HEK293T (cell line): ENCODE results near the gene ACAN.
A peak's percentile ranks its signal among the peaks of the same experiment; 100 is the strongest.

Experiments used
- CTCF ChIA-PET: fragments of 350-600 bp; formaldehyde crosslinking; extraction: SDS; loops from one replicate; lab custom pipeline; 2021; ENCODE audit warnings: antibody characterized with exemption, inconsistent platforms; lab: Yijun Ruan, JAX
- POLR2A ChIA-PET: fragments of 350-600 bp; formaldehyde crosslinking; extraction: SDS; loops from one replicate; lab custom pipeline; 2020; ENCODE audit warnings: antibody characterized with exemption, inconsistent platforms; lab: Yijun Ruan, JAX
- DNase-seq: peaks from one replicate; pipeline ENCODE4 v3.0.0; 2012; ENCODE audit warnings: mixed read lengths; ENCODE audit errors: extremely low spot score
- ARNT ChIP-seq: fragments of 450-650 bp; IDR thresholded peaks from 2 replicates; pipeline ENCODE4 v1.6.1; 2017; ENCODE audit warnings: mild to moderate bottlenecking
- BHLHE40 ChIP-seq: fragments of 450-650 bp; IDR thresholded peaks from 2 replicates; pipeline ENCODE4 v1.6.1; 2016; ENCODE audit warnings: mild to moderate bottlenecking, moderate library complexity, borderline replicate concordance
- CTBP1 ChIP-seq: fragments of 450-650 bp; IDR thresholded peaks from 2 replicates; pipeline ENCODE4 v1.6.1; 2016; ENCODE audit warnings: borderline replicate concordance
- ELF4 ChIP-seq: fragments of 450-650 bp; IDR thresholded peaks from 2 replicates; pipeline ENCODE4 v1.6.1; 2017; ENCODE audit warnings: antibody characterized with exemption
- FOXA1 ChIP-seq: fragments of 450-650 bp; IDR thresholded peaks from 2 replicates; pipeline ENCODE4 v1.6.1; 2016; ENCODE audit warnings: mild to moderate bottlenecking
- FOXK2 ChIP-seq: fragments of 450-650 bp; IDR thresholded peaks from 2 replicates; pipeline ENCODE4 v1.6.1; 2016; ENCODE audit warnings: mild to moderate bottlenecking
- FOXM1 ChIP-seq: fragments of 450-650 bp; IDR thresholded peaks from 2 replicates; pipeline ENCODE4 v1.6.1; 2017; ENCODE audit warnings: mild to moderate bottlenecking, borderline replicate concordance
- HDGF ChIP-seq: fragments of 450-650 bp; IDR thresholded peaks from 2 replicates; pipeline ENCODE4 v1.6.1; 2017; ENCODE audit warnings: antibody characterized with exemption, borderline replicate concordance
- L3MBTL2 ChIP-seq: fragments of 450-650 bp; conservative IDR thresholded peaks from 2 replicates; pipeline ENCODE4 v1.6.1; 2016; ENCODE audit warnings: mild to moderate bottlenecking
- LEF1 ChIP-seq: fragments of 450-650 bp; IDR thresholded peaks from 2 replicates; pipeline ENCODE4 v1.6.1; 2017; ENCODE audit warnings: mild to moderate bottlenecking, borderline replicate concordance
- NFRKB ChIP-seq: fragments of 450-650 bp; IDR thresholded peaks from 2 replicates; pipeline ENCODE4 v1.6.1; 2016; ENCODE audit warnings: mild to moderate bottlenecking, moderate library complexity
- SP1 ChIP-seq: fragments of 450-650 bp; IDR thresholded peaks from 2 replicates; pipeline ENCODE4 v1.6.1; 2017
- SUZ12 ChIP-seq: fragments of 450-650 bp; IDR thresholded peaks from 2 replicates; pipeline ENCODE4 v1.6.1; 2016; ENCODE audit warnings: mild to moderate bottlenecking
- TARDBP ChIP-seq: fragments of 450-650 bp; IDR thresholded peaks from 2 replicates; pipeline ENCODE4 v1.6.1; 2016
- ZNF384 ChIP-seq: fragments of 450-650 bp; IDR thresholded peaks from 2 replicates; pipeline ENCODE4 v1.6.1; 2016
- TF ChIP-seq, protein P1 (sequence below): fragments of 450-650 bp; IDR thresholded peaks from 2 replicates; pipeline ENCODE4 v1.6.1; 2016

ACAN gene

DNA sequence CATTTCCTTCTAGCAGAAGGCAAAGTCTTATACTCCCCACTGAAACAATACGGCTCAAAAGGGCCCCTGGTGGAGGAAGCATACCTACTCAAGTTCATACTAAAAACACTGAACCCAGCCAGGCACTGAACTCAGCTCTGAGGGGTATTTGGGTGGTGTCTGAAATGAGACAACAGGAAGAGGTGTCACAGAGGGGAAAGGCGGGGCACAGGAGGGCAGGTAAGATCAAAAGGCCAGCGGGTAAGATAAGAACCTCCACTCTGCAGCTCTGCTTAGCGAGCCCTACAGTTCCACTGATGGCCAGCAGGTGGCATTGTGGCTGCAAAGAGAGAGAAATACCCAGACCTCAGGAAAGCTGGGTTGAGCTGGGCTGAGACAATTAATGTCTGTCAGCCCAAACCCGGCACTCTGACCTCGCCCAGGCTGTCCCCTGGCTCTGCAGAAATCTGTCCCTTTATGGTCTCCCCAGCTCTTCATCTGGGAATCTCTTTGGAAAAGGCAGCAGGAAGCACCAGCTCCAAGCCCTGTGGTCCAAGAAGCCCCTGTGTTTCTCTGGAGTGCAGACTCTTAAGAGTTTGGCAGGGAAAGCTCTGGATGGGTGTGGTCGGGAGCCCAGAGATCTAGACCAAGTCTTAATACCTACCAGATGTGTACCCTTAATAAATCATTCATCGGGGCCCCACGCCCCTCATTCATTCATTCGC is 101.5 kb downstream of the ACAN start:
- peak; percentile 86 for DNase-seq
- CTCF ChIA-PET, result interaction anchor here (0.5 to 1.9 kb wide), 29 partner anchors 9 to 430 kb away, joined by 3 to 20 read pairs (median 4); partner anchors contain the start of genes HAPLN3 and MFGE8
- POLR2A ChIA-PET, result interaction anchor here (1.1 kb wide), 1 partner anchor 9 kb away, joined by 4 read pairs; the partner anchor contains the start of gene MFGE8
- no peak for TF ChIP-seq BHLHE40
- TF ChIP-seq, protein P1, sequence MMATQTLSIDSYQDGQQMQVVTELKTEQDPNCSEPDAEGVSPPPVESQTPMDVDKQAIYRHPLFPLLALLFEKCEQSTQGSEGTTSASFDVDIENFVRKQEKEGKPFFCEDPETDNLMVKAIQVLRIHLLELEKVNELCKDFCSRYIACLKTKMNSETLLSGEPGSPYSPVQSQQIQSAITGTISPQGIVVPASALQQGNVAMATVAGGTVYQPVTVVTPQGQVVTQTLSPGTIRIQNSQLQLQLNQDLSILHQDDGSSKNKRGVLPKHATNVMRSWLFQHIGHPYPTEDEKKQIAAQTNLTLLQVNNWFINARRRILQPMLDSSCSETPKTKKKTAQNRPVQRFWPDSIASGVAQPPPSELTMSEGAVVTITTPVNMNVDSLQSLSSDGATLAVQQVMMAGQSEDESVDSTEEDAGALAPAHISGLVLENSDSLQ, result peak; percentile 58
- no peak for TF ChIP-seq FOXK2
- TF ChIP-seq LEF1, result no peak
- TF ChIP-seq ARNT, result no peak
- no peak for TF ChIP-seq ZNF384
- TF ChIP-seq HDGF, result 0 out of 2 replicates have a peak, but pooled peaks have one; percentile 55

DNA sequence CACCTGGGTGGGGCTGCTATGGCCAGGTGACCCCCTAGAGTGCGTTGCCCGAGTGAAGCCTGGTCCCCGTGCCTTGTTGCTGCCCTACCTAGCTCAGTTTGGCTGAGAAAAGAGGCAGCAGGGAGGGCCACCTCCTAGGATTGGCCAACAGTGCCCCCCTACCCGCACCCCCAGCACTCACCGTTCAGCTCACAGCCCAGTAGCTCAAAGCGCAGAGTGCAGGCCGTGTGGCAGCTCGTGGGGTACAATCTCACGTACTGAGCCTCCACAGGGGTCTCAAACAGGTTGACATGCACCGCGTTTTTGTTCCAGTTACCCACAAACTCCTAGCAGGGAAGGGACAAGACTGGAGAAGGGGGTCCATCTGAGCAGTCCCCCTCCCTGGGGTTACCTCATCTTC is 102.3 kb downstream of the ACAN start:
- POLR2A ChIA-PET, result no interaction called here
- TF ChIP-seq, protein P1, result no peak
- TF ChIP-seq SUZ12 (no peak), TARDBP (no peak), ZNF384 (no peak), FOXK2 (no peak), LEF1 (no peak), SP1 (no peak), FOXA1 (no peak), ARNT (no peak), ELF4 (no peak), L3MBTL2 (no peak), BHLHE40 (no peak), HDGF (no peak), NFRKB (no peak), CTBP1 (no peak), FOXM1 (no peak)
- DNase-seq, result no peak
- CTCF ChIA-PET, result interaction anchor here (0.7 to 1.9 kb wide), 19 partner anchors 9 to 272 kb away, joined by 3 to 20 read pairs (median 5); partner anchors contain the start of genes HAPLN3 and MFGE8

DNA sequence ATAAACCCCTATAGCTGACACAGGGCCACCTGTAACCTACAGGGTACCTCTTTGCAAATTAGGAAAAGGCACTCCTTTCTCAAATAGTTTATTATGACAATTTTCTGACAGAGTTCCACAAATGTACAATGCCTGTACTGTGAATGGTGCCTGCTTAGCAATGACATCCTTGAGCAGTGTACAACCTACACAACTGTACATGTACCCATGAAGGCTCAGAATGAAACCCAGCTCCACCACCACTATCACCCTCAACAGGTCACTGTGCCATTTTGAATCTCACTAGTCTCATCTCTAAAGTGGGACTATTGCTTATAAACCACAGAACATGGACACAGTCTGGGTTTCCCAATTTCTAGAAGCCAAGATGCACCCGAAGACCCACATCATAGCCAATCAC is 102.9 kb downstream of the ACAN start:
- CTCF ChIA-PET, result interaction anchor here (1.6 to 1.9 kb wide), 4 partner anchors 8 to 112 kb away, joined by 10 to 20 read pairs (median 11); partner anchors contain the start of genes HAPLN3 and MFGE8
- TF ChIP-seq FOXM1 (no peak), ELF4 (no peak), TARDBP (no peak), BHLHE40 (no peak), ZNF384 (no peak), CTBP1 (no peak)
- POLR2A ChIA-PET, result no interaction called here
- DNase-seq, result no peak

DNA sequence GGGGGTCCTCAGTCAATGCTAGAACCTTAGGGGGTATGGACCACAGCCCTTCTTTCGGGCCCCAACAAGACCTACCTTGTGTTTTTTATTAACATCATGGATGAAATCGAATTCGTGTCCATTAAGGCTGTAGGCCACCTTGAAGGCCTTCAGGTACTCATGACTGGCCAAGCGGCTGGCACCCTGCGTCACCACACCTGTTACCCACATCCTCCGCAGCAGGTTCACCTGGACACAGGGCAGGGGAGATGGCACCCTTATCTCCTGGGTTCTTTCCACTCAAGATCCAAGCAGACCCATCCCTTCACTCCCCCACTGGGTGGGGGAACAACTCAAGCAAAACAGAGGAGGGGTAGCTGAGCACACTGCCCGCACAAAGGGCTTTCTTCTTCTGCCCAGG is 103.3 kb downstream of the ACAN start:
- POLR2A ChIA-PET, result no interaction called here

DNA sequence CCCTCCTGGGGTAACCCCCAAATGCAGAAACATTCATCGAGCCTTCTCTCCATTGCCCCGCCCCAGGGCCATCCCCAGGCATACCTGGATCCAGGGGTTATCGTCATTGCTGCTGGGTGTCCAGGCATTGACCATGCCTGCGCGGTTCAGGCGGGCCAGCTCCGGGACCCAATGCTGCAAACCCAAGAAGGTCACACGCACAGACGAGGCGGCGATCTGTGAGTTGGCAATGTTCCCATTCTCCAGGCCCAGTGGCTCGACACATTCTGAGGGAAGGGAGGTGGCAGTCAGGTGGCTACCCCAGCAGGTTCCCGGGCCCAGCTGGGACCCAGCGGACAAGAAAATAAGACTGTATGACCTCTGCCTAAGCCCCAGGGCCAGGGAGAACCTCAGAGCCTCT is 103.9 kb downstream of the ACAN start:
- ChIA-PET POLR2A (no interaction called here), CTCF (no interaction called here)
- TF ChIP-seq SP1, result no peak
- TF ChIP-seq ZNF384, result no peak
- DNase-seq, result no peak

More for the DNA sequence above, 103.3 kb downstream of the ACAN start:
- DNase-seq, result no peak
- TF ChIP-seq FOXA1 (no peak), L3MBTL2 (no peak), CTBP1 (no peak), HDGF (no peak), NFRKB (no peak), SP1 (no peak), TARDBP (no peak)
- TF ChIP-seq, protein P1, result no peak
- CTCF ChIA-PET, result no interaction called here

DNA sequence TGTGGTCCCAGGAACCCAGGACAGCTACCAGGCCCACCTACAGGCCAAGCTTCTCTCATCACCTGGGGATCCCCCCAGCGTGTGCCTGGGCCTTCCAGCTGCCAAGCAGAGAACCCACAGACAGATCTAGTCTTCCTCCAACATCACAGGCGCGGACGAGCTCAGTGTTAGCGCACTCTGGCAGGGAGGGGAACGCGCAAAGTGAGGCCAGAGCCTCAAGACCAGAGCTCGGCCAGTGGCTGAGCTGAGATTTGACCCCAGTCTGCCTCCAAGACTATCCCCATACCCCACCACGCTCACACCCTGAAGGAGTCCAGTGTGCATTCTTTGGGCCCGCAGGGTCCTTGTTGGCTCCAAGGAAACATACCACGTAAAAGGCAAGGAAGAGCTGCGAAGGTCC is 104.9 kb downstream of the ACAN start:
- POLR2A ChIA-PET, result interaction anchor here (0.9 kb wide), 1 partner anchor 10 kb away, joined by 3 read pairs; no protein-coding TSS in a partner anchor
- CTCF ChIA-PET, result no interaction called here
- no peak for DNase-seq
- no peak for TF ChIP-seq ELF4
- no peak for TF ChIP-seq L3MBTL2
- no peak for TF ChIP-seq ARNT
- TF ChIP-seq BHLHE40, result no peak
- no peak for TF ChIP-seq FOXA1
- TF ChIP-seq SP1, result no peak
- no peak for TF ChIP-seq SUZ12
- TF ChIP-seq CTBP1, result no peak
- TF ChIP-seq, protein P1, result no peak
- TF ChIP-seq FOXM1, result no peak
- no peak for TF ChIP-seq HDGF
- TF ChIP-seq FOXK2, result no peak
- TF ChIP-seq NFRKB, result no peak
- no peak for TF ChIP-seq ZNF384
- TF ChIP-seq LEF1, result no peak
- TF ChIP-seq TARDBP, result no peak
